GM18520 (cell line): ENCODE measurements around the gene RNF141.

ENCODE experiments used
- ATAC-seq: cut with Tn5 transposase; IDR thresholded peaks from one replicate; pipeline ENCODE4 v1.9.1; 2021; ENCODE audit not compliant: unreplicated experiment

The RNF141 gene

DNA sequence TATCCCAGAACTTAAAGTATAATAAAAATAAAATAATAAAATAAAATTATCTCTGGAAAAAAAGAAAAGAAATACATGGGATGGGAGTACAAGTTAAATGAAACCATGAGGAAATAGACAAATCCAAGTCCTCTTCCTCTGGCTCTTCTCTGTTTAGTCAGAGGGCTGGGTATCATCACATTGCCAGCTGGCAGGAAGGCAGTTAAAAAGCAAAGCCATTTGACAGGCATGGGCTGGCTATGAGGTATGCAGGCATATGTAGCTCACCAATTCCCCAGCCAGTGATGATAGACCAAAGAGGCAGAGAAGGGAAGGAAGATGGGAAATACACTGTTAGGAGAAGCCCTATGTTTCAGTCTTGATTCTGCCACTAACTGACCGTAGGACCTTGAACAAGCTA lies 21.0 kb upstream of the RNF141 start:
- ATAC-seq, result no peak

DNA sequence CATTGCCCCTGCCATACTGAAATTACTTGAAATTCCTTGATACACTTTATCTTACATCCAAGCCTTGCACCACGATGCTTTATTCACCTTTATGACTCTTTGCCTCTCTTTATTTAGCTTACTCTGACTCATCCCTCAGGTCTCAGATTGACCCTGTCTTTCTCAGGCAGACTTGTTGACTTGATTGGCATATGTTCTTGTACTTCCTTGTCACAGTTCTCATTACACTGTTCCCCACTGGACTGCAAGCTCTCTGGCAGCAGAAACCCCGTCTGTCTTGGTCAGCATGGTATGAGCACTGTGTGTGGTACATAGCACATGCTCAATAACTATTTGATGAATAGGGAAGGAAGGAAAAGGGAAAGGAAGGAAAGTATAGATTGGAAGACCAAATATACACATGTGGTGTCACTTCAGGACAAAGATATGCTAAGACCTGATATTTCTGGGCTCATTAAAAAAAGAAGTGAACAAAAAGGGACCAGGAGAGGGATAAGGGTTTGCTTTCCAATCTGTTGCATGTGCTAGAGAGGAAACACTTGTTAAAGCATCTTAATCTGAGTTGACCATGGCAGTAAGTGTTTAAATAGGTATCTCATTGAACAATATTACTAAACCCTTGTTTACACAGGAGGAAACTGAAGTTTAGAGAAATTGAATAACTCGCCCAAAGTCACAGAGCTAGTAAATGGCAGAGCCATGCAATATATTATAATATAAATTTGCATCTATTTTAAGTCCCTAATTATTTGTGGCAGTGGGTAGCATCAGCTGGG lies 20.2 kb upstream of the RNF141 start:
- no peak for ATAC-seq

DNA sequence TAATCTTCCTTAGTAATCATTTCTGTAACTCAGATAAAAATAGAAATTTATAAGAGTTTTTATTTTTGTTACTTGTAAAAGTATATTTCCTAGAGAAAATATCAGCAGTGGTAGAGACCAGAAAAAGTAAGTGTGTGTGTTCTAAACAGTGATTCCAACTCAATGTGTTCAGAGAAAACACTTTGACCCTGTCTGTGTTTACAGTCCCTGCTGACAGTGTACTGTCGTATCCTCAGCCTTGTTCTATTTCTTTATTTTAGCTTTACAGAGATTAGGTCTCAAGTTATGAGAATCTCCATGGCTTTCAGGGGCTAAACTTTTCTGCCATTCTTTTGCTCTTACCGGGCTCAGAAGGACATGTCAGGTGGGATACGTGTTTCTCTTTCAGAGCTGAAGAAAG lies 17.3 kb upstream of the RNF141 start:
- ATAC-seq, result no peak

DNA sequence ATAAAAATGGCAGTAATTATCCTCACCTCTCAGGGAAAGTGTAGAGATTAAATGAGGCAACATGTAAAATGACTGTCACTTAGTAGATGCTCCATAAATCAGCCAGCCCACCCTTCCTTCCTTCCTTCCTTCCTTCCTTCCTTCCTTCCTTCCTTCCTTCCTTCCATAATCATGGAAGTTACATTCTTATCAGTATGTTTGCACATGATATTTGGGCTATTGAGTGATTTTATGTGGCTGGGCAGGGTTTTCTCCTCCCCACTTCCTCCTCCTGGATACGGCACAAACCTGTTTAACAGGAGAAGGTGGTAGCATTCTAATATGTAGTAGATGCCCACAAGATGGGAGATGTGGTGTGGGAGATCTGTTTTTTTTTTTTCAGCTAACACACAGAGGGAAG lies 15.6 kb upstream of the RNF141 start:
- ATAC-seq, result no peak

DNA sequence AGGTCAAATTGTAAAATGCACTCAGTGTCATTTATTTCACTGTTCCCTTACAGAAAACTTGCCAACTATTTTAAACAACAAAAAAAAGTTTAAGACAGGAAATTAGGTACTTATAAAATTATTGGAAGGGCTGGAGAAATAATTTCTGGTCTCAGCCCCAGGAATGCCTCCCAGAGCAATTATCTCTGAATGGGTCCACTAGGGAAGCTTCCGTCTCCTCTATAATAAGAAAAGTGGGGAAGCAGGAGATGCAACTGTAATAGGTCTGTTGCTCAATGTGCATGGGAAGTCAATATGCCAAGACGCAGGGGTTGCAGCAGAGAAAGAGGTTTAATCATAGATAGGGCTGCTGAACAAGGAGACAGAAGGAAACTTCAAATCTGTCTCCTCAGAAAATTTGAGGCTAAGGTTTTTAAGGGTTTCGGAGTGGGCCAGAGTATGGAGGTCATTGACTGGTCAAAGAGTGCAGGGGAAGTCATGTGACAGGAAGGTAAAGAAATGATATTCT lies 10.9 kb upstream of the RNF141 start:
- no peak for ATAC-seq

DNA sequence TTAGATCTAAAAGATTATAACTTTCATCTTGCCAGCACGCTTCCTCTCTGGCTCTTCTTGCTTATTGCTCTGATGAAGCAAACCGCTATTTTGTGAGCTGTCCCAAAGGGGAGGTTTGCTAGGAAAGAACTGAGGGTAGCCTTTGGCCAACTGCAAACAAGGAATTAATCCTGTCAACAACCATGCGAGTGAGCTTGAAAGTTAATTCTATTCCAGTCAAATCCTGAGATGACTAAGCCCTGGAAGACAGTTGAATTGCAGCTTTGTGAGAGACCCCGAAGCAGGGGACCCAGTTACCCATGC lies 10.3 kb upstream of the RNF141 start:
- ATAC-seq, result no peak

DNA sequence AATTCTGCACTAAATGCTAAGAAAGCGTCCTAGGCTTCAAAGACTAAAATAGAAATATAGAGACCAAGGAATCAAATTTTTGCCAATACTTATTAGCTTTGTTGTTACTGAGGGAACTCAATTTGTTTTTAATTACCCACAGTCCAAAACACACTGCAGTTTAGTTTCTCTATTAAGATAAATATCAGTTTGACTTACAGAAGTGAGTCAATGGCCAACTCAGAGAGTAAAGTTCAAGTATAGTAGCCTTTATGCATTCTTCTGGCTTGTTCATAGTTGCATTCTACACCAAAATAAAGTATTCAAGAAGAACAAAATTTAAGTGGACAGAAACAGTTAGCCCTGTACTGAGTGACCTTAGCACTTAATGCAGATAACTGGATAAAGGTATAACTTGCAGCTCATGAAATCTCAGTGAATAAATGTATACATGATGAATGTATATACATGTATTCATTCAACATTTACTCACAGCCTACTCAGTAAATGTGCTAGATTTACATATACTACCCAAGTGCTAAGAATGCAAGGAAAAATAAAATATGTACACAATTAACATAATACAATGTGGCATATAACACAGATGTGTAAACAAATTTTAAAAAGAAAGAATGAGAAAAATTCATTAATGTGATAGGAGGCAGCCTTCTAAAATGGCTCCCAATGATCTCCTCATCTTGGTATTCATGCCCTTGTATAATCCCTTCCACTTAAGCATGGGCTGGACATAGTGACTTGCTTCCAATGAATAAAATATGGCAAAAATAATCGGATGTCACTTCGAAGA lies 9.7 kb upstream of the RNF141 start:
- ATAC-seq, result no peak

DNA sequence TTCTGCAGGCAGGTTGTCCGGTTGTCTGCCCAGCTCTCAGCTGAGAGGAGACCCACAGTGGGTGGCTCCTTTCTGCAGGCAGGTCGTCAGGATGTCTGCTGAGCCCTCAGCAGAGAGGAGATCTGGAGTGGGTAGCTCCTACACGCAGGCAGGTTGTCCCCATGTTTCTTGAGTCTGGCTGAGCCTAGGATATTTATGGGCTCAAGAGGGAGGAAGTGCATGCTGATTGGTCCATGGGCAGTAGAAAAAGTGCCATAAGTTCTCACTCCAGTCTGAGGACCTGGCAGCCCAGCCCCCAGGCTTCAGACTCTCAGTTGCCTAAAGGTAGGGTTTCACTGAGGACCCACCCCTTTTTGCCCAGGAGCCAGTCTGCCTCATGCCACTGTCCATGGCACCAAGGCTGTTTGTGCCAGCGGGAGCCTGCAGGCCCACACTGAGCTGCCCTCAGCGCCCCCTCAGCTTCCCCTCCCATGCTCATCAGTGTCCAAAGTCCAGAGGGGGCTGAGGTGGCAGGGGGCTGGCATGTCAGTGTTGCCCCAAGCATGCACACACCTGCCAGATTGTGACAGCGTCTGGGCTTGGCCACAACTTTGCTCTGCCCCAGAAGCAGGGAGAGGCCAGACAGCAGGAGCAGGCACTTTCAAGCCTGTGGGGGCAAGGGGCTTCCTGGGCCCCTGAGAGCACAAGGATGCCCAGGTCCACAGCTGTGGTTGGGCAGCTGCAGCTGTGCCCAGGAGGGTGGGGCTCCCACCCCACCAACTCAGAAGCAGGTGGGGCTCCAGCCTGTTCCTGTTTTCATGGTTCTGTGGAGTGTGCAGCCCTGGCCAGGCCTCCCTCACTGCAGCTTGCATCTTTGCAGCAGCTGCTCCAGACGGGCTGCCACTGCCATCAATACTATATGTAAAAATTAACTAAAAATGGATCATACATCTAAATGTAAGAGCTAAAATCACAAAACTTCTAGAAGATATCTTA lies 3.8 kb upstream of the RNF141 start:
- no peak for ATAC-seq

DNA sequence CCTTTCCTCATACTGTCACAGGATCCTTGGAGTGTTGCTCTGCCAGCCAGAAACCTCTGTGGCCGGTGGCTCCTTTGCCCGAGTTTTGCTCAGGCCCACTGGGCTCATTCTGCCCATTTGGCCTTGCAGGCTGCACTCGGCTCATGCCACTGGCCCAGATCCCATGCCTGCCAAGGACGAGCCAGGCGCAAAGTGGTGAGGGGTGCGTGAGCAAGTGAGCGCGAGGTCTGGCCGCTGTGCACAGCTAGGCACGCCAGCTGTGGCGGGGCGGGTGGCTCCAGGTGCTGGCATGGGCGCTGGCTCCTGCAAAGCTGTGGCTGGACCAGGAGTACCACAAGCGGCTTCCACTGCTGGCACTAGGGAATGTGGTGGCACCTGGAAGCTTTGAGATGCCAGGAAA lies 2.8 kb upstream of the RNF141 start:
- ATAC-seq, result no peak

DNA sequence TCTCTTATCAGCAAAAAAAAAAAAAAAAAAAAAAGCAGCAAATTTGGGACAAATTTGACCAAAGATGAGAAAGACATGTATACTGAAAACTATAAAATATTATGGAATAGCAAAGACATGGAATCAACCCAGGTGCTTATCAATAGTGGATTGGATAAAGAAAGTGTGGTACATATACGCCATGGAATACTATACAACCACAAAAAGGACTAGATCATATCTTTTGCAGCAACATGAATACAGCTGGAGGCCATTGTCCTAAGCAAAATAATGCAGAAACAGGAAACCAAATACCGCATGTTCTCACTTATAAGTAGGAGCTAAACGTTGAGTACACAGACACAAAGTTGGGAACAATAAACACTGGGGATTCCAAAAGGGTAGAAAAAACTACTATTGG lies 1.8 kb upstream of the RNF141 start:
- no peak for ATAC-seq

DNA sequence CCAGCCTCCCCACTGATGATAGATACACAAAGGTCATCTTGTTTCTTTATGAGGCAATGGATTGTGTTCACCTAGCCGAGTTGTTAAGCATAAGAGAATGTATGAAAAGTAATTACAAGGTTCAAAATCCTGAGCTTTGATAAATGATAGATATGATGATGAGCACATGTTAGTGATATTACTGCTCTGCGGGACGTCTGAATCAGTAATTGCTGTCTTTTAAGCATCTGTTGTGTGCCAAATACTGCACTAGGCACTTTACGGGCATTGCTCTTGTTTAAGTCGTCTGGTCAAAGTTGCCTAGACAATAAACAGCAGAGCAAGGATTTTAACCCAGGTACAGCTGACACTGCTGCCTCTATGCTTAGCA lies 559 bp upstream of the RNF141 start:
- ATAC-seq, result no peak

DNA sequence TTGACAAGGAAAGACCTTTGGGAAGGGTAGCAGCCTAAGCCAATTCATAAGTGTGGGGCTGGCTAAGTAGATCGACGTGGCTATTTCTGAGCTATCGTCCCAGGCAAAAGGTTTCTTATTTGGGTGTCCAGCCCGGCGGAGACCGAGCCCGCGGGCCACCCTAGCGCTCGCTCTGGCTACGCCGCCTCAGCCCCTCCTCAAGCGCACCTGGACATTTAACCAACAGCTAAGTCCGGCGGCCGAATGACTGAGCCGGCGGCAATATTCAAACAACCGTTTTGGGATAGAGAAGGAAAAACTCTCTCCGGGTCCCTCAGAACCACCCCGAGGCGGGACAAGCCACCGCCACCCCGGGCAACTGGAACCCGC lies 457 bp downstream of the RNF141 start:
- ATAC-seq, result peak; percentile 7

DNA sequence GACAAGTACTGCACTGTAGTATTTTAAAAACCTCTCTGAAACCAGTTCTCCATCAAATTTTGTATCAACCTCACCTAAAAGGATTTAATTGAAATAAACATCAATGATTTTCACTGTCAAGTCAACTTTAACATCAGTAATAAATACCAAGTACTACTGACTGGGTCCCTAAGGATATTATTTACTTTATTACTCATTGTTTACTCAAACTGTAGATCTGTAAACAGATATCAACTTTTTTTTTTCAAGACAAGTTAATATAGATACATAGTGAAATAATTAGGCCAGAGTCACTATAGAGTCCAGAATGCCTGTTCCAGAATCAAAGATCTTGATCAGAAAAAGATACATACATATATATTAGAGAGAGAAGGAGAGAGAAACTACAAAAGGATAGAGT lies 1.6 kb downstream of the RNF141 start:
- no peak for ATAC-seq

DNA sequence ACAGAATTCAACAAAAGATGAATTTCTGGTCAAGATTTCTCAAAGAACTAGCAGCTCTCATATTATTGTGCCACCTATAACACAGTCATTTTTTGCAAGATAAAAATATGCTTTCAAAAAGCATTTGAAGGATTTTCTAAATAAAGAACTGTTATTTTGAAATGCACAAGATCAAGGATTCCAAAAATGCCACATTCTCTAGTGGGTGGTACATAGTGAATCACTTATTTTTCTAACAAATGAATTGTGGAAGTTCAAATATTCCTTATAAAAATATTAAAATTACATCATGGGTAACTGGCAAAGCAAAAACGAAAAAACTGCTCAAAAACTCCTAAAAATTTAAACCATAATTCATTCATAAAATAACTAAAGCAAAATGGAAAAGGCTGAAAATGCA lies 2.1 kb downstream of the RNF141 start:
- ATAC-seq, result no peak

DNA sequence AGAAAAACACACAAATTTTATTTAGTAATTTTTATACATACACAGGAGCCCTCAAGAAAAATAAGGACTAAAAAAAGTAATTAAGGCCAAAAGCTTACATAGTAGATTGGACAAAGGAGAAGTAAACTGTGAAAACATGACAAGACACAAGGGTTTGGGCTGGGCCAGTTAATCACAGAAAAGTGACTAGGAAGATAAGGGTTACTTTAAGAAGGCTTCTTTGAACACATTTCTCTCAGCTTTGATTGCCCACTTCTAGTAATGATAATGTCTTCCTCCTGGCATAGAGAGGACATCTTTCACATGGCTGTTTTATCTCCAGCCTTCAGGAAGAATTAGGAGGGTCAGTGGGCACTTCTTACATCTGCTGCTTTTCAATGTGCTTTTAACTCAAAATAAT lies 3.4 kb downstream of the RNF141 start:
- no peak for ATAC-seq

DNA sequence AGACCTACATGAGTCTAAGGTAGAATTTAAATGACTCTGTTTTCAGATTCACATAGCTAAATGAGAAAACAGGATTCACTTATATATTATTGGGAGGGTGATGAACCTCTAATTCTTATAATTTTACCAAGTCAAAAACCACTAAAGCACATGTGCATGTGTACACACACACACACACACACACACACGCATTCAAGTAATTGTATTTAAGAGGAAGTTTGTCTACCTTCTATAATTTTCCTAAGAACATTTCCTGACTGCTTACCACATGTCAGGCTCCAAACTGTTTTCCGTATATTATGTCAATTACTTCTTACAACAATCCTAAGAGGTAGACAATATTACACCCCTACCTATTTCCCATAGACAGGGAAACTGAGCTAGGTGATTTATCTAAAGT lies 6.7 kb downstream of the RNF141 start:
- ATAC-seq, result no peak

DNA sequence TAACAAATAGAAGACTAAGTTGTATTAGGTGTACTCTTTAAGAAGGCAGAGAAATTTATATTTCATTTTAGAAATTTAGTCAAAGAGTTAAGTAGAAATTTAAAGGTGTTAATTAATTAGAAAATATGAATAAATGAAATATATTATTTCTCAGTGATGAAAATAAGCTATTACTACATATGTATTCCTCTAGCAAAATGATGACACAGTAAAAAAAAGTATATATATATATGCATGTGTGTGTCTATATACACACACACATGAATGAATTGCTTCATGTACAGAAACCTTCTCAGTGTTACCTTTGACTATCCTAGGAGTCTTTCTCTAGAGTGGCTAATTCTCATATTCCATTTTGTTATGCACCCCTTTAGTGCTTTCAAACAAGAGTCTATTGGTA lies 7.7 kb downstream of the RNF141 start:
- ATAC-seq, result no peak

DNA sequence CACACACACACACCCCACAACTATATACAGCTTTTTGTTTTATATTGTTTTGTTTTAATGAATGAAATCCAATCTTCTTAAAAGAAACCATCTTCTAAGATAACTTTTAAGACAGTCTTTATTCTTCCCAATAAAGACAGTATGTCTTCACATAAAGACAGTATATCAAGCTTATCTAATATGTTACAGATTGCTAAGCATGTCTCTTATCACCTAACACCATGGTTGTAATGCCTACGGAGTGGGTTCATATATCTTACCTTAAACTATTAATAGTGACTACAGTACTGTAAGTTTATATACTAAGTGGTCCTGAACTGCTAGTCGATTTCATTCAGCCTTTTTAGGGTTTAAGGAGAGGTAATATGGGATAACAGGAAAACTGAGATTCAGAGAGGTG lies 8.5 kb downstream of the RNF141 start:
- ATAC-seq, result no peak

DNA sequence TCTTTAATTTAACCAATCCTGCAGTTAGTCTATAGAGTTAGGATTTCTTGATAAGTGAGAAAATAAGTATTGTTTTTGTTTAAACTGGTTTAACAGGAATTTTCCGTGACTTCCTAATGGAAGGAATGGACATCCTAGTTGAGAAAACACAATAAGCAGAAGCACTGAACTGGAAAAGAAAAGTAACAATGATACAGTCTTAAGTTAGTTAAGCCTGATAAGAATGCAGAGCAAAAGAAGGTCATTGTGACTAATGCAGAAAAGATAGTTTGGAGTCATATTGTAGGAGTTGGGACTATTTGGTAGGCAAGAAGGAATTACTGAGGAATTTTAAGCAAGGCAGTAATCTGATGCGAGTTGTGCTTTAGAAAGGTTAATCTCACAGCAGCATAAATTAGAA lies 11.7 kb downstream of the RNF141 start:
- ATAC-seq, result no peak

DNA sequence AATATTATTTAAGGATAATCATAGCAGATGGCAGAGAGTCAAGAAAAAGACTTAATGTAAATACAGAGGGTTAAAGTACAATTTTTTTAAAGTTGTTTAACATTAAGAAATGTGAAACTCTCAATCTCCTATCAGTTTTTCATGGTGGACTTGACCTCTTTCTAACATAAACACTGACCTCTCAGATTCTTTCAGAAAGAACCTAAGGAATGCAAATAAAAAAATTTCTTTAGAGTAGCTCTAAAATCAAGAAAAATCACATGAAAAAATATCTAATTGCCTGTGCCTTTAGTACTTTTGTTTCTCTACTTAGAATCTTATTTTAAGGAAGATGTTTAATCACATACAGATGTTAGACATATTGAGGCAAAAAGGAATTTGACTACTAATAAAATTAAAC lies 12.9 kb downstream of the RNF141 start:
- ATAC-seq, result no peak
